SK-N-MC (cell line): Measurements from ENCODE around the gene ARPP19.
"Not testable (repeated sequence)": the region's sequence is repeated elsewhere in the genome, so short reads cannot be mapped to it uniquely, and the experiment has no call there.

ENCODE experiments used
- DNase-seq: peaks from one replicate; pipeline ENCODE4 v3.0.0-alpha.2; 2011; ENCODE audit warnings: low read depth, low spot score
- H3K27ac ChIP-seq: fragments of 200-600 bp; sonication (generic); 2 replicates; pipeline ENCODE4 v1.5.1; 2016; ENCODE audit warnings: mixed run types
- H3K36me3 ChIP-seq: fragments of 200-600 bp; sonication (generic); 2 replicates; pipeline ENCODE4 v1.6.1; 2017; ENCODE audit warnings: antibody characterized with exemption, low read length, mixed read lengths; ENCODE audit not compliant: insufficient read depth
- H3K4me3 ChIP-seq: fragments of 200-600 bp; sonication (generic); 2 replicates; pipeline ENCODE4 v1.5.1; 2016
- H3K9ac ChIP-seq: fragments of 200-600 bp; sonication (generic); 2 replicates; pipeline ENCODE4 v1.8.0; 2017; ENCODE audit warnings: mixed run types, mixed read lengths; ENCODE audit not compliant: insufficient read length
- H3K9me3 ChIP-seq: fragments of 200-600 bp; sonication (generic); 2 replicates; pipeline ENCODE4 v1.6.1; 2017; ENCODE audit warnings: low read depth, mild to moderate bottlenecking, antibody characterized with exemption, low read length, moderate library complexity, mixed read lengths
- EZH2 ChIP-seq: fragments of 200-600 bp; sonication (generic); IDR thresholded peaks from one replicate; pipeline ENCODE4 v1.6.1; 2017; ENCODE audit warnings: antibody characterized with exemption
- FOXP2 ChIP-seq: optimal IDR thresholded peaks from 2 replicates; pipeline ENCODE3; 2011; ENCODE audit warnings: mild to moderate bottlenecking, moderate library complexity; ENCODE audit not compliant: insufficient read depth; ENCODE audit errors: extremely low read length, control extremely low read depth
- POLR2AphosphoS5 ChIP-seq: IDR thresholded peaks from 2 replicates; pipeline ENCODE4 v1.6.1; 2012; ENCODE audit warnings: mild to moderate bottlenecking, low read depth, low read length, borderline replicate concordance

Gene ARPP19

GRCh38 chr15:52568601-52569585, at the start of gene ARPP19:
Gene ARPP19, minus strand, starts transcription at chr15:52569030. Its CDS starts 138 bp downstream, at chr15:52568892.
- peak; percentile 45 for DNase-seq
- peak within 1 kb of the TSS; percentile 97 for H3K4me3 ChIP-seq
- H3K9me3 ChIP-seq = no peaks in the 10 kb centered on the region
- peak within 1 kb of the TSS; percentile 93 for H3K9ac ChIP-seq
- peak within 1 kb of the TSS; percentile 83 for H3K27ac ChIP-seq
- H3K36me3 ChIP-seq = peaks cover 15% of the 10 kb centered on the region
- peak; percentile 75 for TF ChIP-seq POLR2AphosphoS5
- no peak for TF ChIP-seq EZH2

- no peaks in the 10 kb centered on the region for H3K9me3 ChIP-seq
- no peak overlapping the region for H3K9ac ChIP-seq
- TF ChIP-seq POLR2AphosphoS5 (no peak), EZH2 (no peak), FOXP2 (no peak)
- H3K4me3 ChIP-seq = no peak overlapping the region
- H3K36me3 ChIP-seq = no peaks in the 10 kb centered on the region
- no peak for DNase-seq
- H3K27ac ChIP-seq = no peak overlapping the region
Observed at GRCh38 chr15:52617026-52617425, 48.2 kb upstream of the ARPP19 start.

GRCh38 chr15:52615302-52615701, 46.5 kb upstream of the ARPP19 start:
- Histone ChIP-seq H3K36me3 (no peaks in the 10 kb centered on the region), H3K9ac (no peak overlapping the region), H3K9me3 (no peaks in the 10 kb centered on the region), H3K27ac (no peak overlapping the region), H3K4me3 (no peak overlapping the region)
- TF ChIP-seq FOXP2 (no peak), EZH2 (no peak), POLR2AphosphoS5 (no peak)
- no peak for DNase-seq

GRCh38 chr15:52609593-52609992, 40.8 kb upstream of the ARPP19 start:
- TF ChIP-seq EZH2 (no peak), FOXP2 (no peak), POLR2AphosphoS5 (no peak)
- Histone ChIP-seq H3K9ac (no peak overlapping the region), H3K4me3 (no peak overlapping the region), H3K9me3 (no peaks in the 10 kb centered on the region), H3K36me3 (no peaks in the 10 kb centered on the region), H3K27ac (no peak overlapping the region)
- DNase-seq = no peak

- no peaks in the 10 kb centered on the region for H3K36me3 ChIP-seq
- no peak overlapping the region for H3K4me3 ChIP-seq
- DNase-seq = no peak
- TF ChIP-seq POLR2AphosphoS5 (no peak), FOXP2 (no peak), EZH2 (no peak)
- H3K9me3 ChIP-seq = no peaks in the 10 kb centered on the region
- no peak overlapping the region for H3K9ac ChIP-seq
- no peak overlapping the region for H3K27ac ChIP-seq
Observed at GRCh38 chr15:52584414-52584813, 15.6 kb upstream of the ARPP19 start.

GRCh38 chr15:52579852-52580251, 11.0 kb upstream of the ARPP19 start:
- no peak for DNase-seq
- Histone ChIP-seq H3K36me3 (no peaks in the 10 kb centered on the region), H3K9me3 (no peaks in the 10 kb centered on the region), H3K4me3 (no peak overlapping the region), H3K27ac (no peak overlapping the region), H3K9ac (no peak overlapping the region)
- TF ChIP-seq EZH2 (no peak), POLR2AphosphoS5 (no peak), FOXP2 (no peak)

- DNase-seq = no peak
- no peak overlapping the region for H3K4me3 ChIP-seq
- H3K9me3 ChIP-seq = no peaks in the 10 kb centered on the region
- H3K27ac ChIP-seq = no peak overlapping the region
- H3K9ac ChIP-seq = no peak overlapping the region
- H3K36me3 ChIP-seq = no peaks in the 10 kb centered on the region
- TF ChIP-seq POLR2AphosphoS5 (no peak), FOXP2 (no peak), EZH2 (no peak)
Observed at GRCh38 chr15:52576692-52577091, 7.9 kb upstream of the ARPP19 start.

GRCh38 chr15:52575573-52575972, 6.7 kb upstream of the ARPP19 start:
- H3K36me3 ChIP-seq, H3K27ac ChIP-seq, DNase-seq, H3K9ac ChIP-seq, H3K9me3 ChIP-seq, H3K4me3 ChIP-seq: not testable (repeated sequence)

GRCh38 chr15:52575072-52575471, 6.2 kb upstream of the ARPP19 start:
- Histone ChIP-seq H3K36me3 (no peaks in the 10 kb centered on the region), H3K27ac (no peak overlapping the region), H3K4me3 (no peak overlapping the region), H3K9me3 (no peaks in the 10 kb centered on the region), H3K9ac (no peak overlapping the region)
- no peak for DNase-seq
- TF ChIP-seq POLR2AphosphoS5 (no peak), FOXP2 (no peak), EZH2 (no peak)

GRCh38 chr15:52574623-52575022, 5.8 kb upstream of the ARPP19 start:
- H3K36me3 ChIP-seq, H3K9ac ChIP-seq, H3K27ac ChIP-seq, H3K9me3 ChIP-seq, DNase-seq, H3K4me3 ChIP-seq: not testable (repeated sequence)
